Measurements from ENCODE around the gene MPZL3.

Gene MPZL3

GRCh38 chr11:118200497-118200896, 51.7 kb downstream of the MPZL3 start:
- Histone ChIP-seq H3K4me1 (no peaks in the 10 kb centered on the region), H2AFZ (no peak overlapping the region), H3K36me3 (ENCODE audit: control insufficient read depth, insufficient read depth, low read length) (no peaks in the 10 kb centered on the region), H3K79me2 (no peaks in the 10 kb centered on the region), H3K9ac (no peak overlapping the region), H3K27me3 (ENCODE audit: control insufficient read depth, insufficient read depth, low read length) (no peaks in the 10 kb centered on the region), H3K4me3 (ENCODE audit: low read depth, low read length) (no peak overlapping the region), H3K9me3 (ENCODE audit: control insufficient read depth, low read length) (no peaks in the 10 kb centered on the region), H3K4me2 (ENCODE audit: low read length) (no peak overlapping the region), H3K27ac (no peak overlapping the region)
- TF ChIP-seq CTCF (IDR thresholded peaks at IDR 0.05): no peak

GRCh38 chr11:118199135-118199534, 53.0 kb downstream of the MPZL3 start:
- no peak overlapping the region for H3K27ac ChIP-seq
- no peaks in the 10 kb centered on the region for H3K4me1 ChIP-seq
- no peak for TF ChIP-seq CTCF (IDR thresholded peaks at IDR 0.05)

GRCh38 chr11:118198370-118198769, 53.8 kb downstream of the MPZL3 start:
- Histone ChIP-seq H3K4me1 (no peaks in the 10 kb centered on the region), H3K79me2 (no peaks in the 10 kb centered on the region), H3K4me2 (ENCODE audit: low read length) (peak overlapping the region; percentile 34), H3K9ac (no peak overlapping the region), H3K27ac (no peak overlapping the region), H3K9me3 (ENCODE audit: control insufficient read depth, low read length) (no peaks in the 10 kb centered on the region), H3K27me3 (ENCODE audit: control insufficient read depth, insufficient read depth, low read length) (no peaks in the 10 kb centered on the region), H3K36me3 (ENCODE audit: control insufficient read depth, insufficient read depth, low read length) (no peaks in the 10 kb centered on the region), H3K4me3 (ENCODE audit: low read depth, low read length) (peak overlapping the region; percentile 2), H2AFZ (peak overlapping the region; percentile 50)
- TF ChIP-seq CTCF (IDR thresholded peaks at IDR 0.05): peak; percentile 73

More at GRCh38 chr11:118199135-118199534, 53.0 kb downstream of the MPZL3 start:
- Histone ChIP-seq H3K79me2 (no peaks in the 10 kb centered on the region), H3K4me2 (ENCODE audit: low read length) (no peak overlapping the region), H3K9me3 (ENCODE audit: control insufficient read depth, low read length) (no peaks in the 10 kb centered on the region), H2AFZ (no peak overlapping the region), H3K27me3 (ENCODE audit: control insufficient read depth, insufficient read depth, low read length) (no peaks in the 10 kb centered on the region), H3K4me3 (ENCODE audit: low read depth, low read length) (no peak overlapping the region), H3K9ac (no peak overlapping the region), H3K36me3 (ENCODE audit: control insufficient read depth, insufficient read depth, low read length) (no peaks in the 10 kb centered on the region)

GRCh38 chr11:118194835-118195627, 57.1 kb downstream of the MPZL3 start:
- Histone ChIP-seq H3K4me2 (ENCODE audit: low read length) (no peak overlapping the region), H3K9ac (no peak overlapping the region), H2AFZ (no peak overlapping the region), H3K36me3 (ENCODE audit: control insufficient read depth, insufficient read depth, low read length) (no peaks in the 10 kb centered on the region), H3K27ac (no peak overlapping the region), H3K27me3 (ENCODE audit: control insufficient read depth, insufficient read depth, low read length) (no peaks in the 10 kb centered on the region), H3K79me2 (no peaks in the 10 kb centered on the region), H3K9me3 (ENCODE audit: control insufficient read depth, low read length) (no peaks in the 10 kb centered on the region), H3K4me3 (ENCODE audit: low read depth, low read length) (no peak overlapping the region), H3K4me1 (no peaks in the 10 kb centered on the region)
- TF ChIP-seq CTCF (IDR thresholded peaks at IDR 0.05): no peak
